Osteoblast (primary cell): ENCODE results near the gene MIA2. TPM values are rescaled to one million over a fixed set of nuclear protein-coding genes. Genes with fewer than 3 reads are reported as not detected.
"Not testable (repeated sequence)": the region's sequence is repeated elsewhere in the genome, so short reads cannot be mapped to it uniquely, and the experiment has no call there.

ENCODE experiments used
- DNase-seq: peaks from one replicate; pipeline ENCODE4 v3.0.0; 2011; ENCODE audit warnings: low spot score, mixed read lengths; ENCODE audit not compliant: insufficient read length; ENCODE audit errors: missing footprints
- H2AFZ ChIP-seq: 2 replicates; pipeline ENCODE4 v1.6.0; 2011; ENCODE audit warnings: mild to moderate bottlenecking, low read length
- H3K27ac ChIP-seq: 2 replicates; pipeline ENCODE4 v1.5.1; 2011; ENCODE audit warnings: mild to moderate bottlenecking, low read depth, low read length, moderate library complexity
- H3K27me3 ChIP-seq: 2 replicates; pipeline ENCODE4 v1.6.0; 2012; ENCODE audit warnings: mild to moderate bottlenecking, control low read depth, inconsistent platforms, low read length, moderate library complexity; ENCODE audit not compliant: insufficient read depth
- H3K36me3 ChIP-seq: 2 replicates; pipeline ENCODE4 v1.5.1; 2011; ENCODE audit warnings: mild to moderate bottlenecking, low read length, control low read depth, moderate library complexity; ENCODE audit not compliant: insufficient read depth
- H3K4me1 ChIP-seq: 2 replicates; pipeline ENCODE4 v1.5.1; 2011; ENCODE audit warnings: mild to moderate bottlenecking, low read length, control low read depth, moderate library complexity; ENCODE audit not compliant: insufficient read depth
- H3K4me2 ChIP-seq: 2 replicates; pipeline ENCODE4 v1.6.0; 2011; ENCODE audit warnings: mild to moderate bottlenecking, low read length; ENCODE audit not compliant: insufficient read depth
- H3K4me3 ChIP-seq: fragments of 200-600 bp; sonication (generic); 3 replicates; pipeline ENCODE4 v1.5.1; 2012; ENCODE audit warnings: mild to moderate bottlenecking, low read length, inconsistent platforms; ENCODE audit not compliant: insufficient read depth
- H3K79me2 ChIP-seq: 2 replicates; pipeline ENCODE4 v1.6.0; 2012; ENCODE audit warnings: mild to moderate bottlenecking, low read length, control low read depth, inconsistent platforms; ENCODE audit not compliant: insufficient read depth
- H3K9me3 ChIP-seq: 2 replicates; pipeline ENCODE4 v1.5.1; 2011; ENCODE audit warnings: low read depth, low read length, control low read depth
- H4K20me1 ChIP-seq: 2 replicates; pipeline ENCODE4 v1.6.0; 2012; ENCODE audit warnings: mild to moderate bottlenecking, low read length, control low read depth; ENCODE audit not compliant: insufficient read depth
- total RNA-seq: library from RNA; depleted of rRNA; stranded (reverse); fragments of >200 nt; gene quantifications from 2 replicates; pipeline ENCODE4 v1.2.3, GENCODE V29; 2012
- TF ChIP-seq, protein P1 (sequence below): IDR thresholded peaks from 2 replicates; pipeline ENCODE4 v1.5.1; 2011; ENCODE audit warnings: mild to moderate bottlenecking, low read depth, low read length, moderate library complexity; ENCODE audit errors: extremely low read depth

Gene MIA2
- total RNA-seq, 1 donor: 25.0 TPM

GRCh38 chr14:39251547-39251946 is 17.8 kb downstream of the MIA2 start:
- Histone ChIP-seq H3K27ac (no peak overlapping the region), H3K4me2 (no peak overlapping the region)
- TF ChIP-seq, protein P1, sequence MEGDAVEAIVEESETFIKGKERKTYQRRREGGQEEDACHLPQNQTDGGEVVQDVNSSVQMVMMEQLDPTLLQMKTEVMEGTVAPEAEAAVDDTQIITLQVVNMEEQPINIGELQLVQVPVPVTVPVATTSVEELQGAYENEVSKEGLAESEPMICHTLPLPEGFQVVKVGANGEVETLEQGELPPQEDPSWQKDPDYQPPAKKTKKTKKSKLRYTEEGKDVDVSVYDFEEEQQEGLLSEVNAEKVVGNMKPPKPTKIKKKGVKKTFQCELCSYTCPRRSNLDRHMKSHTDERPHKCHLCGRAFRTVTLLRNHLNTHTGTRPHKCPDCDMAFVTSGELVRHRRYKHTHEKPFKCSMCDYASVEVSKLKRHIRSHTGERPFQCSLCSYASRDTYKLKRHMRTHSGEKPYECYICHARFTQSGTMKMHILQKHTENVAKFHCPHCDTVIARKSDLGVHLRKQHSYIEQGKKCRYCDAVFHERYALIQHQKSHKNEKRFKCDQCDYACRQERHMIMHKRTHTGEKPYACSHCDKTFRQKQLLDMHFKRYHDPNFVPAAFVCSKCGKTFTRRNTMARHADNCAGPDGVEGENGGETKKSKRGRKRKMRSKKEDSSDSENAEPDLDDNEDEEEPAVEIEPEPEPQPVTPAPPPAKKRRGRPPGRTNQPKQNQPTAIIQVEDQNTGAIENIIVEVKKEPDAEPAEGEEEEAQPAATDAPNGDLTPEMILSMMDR: no peak

GRCh38 chr14:39257388-39257787 is 23.7 kb downstream of the MIA2 start:
- not testable (repeated sequence) for H3K4me1 ChIP-seq, H2AFZ ChIP-seq, H3K36me3 ChIP-seq, H3K4me3 ChIP-seq, H4K20me1 ChIP-seq, H3K4me2 ChIP-seq, H3K27me3 ChIP-seq, H3K27ac ChIP-seq, DNase-seq, H3K79me2 ChIP-seq, H3K9me3 ChIP-seq

More at GRCh38 chr14:39251547-39251946, 17.8 kb downstream of the MIA2 start:
- H2AFZ ChIP-seq: no peak overlapping the region
- no peaks in the 10 kb centered on the region for H3K9me3 ChIP-seq
- H3K79me2 ChIP-seq: no peaks in the 10 kb centered on the region
- peaks cover 9% of the 10 kb centered on the region for H3K4me1 ChIP-seq
- H4K20me1 ChIP-seq: no peaks in the 10 kb centered on the region
- no peaks in the 10 kb centered on the region for H3K36me3 ChIP-seq
- H3K27me3 ChIP-seq: no peaks in the 10 kb centered on the region
- DNase-seq: no peak
- no peak overlapping the region for H3K4me3 ChIP-seq

DNA sequence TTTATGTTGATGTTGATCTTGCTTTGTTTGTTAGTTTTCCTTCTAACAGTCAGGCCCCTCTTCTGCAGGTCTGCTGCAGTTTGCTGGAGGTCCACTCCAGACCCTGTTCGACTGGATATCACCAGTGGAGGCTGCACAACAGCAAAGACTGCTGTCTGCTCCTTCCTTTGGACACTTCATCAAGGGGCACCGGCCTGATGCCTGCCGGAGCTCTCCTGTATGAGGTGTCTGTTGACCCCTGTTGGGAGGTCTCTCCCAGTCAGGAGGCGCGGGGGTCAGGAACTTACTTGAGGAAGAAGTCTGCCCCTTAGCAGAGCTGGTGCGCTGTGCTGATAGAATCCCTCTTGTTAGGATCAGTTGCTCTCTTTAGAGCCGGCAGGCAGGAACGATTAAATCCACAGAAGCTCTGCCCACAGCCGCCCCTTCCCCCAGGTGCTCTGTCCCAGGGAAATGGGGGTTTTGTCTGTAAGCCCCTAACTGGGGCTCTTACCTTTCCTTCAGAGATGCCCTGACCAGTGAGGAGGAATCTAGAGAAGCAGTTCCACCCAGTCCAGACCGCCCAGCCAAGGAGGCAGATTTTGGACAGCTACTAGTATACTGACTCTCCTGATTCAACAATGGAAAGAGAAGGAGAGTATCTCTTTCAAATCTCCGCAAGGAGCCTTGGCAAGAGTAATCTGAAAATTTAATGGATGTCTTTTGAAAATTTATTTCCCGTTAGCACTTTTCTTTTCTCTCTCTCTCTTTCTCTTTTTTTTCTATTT is 25.2 kb downstream of the MIA2 start:
- no peak for DNase-seq
- Histone ChIP-seq H3K4me2 (no peak overlapping the region), H3K27me3 (no peaks in the 10 kb centered on the region), H3K79me2 (no peaks in the 10 kb centered on the region), H3K4me3 (no peak overlapping the region), H3K9me3 (no peaks in the 10 kb centered on the region), H2AFZ (no peak overlapping the region), H3K4me1 (no peaks in the 10 kb centered on the region), H3K36me3 (no peaks in the 10 kb centered on the region), H3K27ac (no peak overlapping the region), H4K20me1 (no peaks in the 10 kb centered on the region)
- TF ChIP-seq, protein P1: no peak

DNA sequence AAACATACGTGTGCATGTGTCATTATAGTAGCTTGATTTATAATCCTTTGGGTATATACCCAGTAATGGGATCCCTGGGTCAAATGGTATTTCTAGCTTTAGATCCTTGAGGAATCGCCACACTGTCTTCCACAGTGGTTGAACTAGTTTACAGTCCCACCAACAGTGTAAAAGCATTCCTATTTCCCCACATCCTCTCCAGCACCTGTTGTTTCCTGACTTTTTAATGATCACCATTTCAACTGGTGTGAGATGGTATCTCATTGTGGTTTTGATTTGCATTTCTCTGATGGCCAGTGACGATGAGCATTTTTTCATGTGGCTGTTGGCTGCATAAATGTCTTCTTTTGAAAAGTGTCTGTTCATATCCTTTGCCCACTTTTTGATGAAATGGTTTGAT is 26.4 kb downstream of the MIA2 start:
- H3K79me2 ChIP-seq, DNase-seq, H2AFZ ChIP-seq, H3K9me3 ChIP-seq, H3K36me3 ChIP-seq, H3K4me2 ChIP-seq, H3K4me1 ChIP-seq, H3K27me3 ChIP-seq, H4K20me1 ChIP-seq, H3K27ac ChIP-seq, H3K4me3 ChIP-seq: not testable (repeated sequence)

GRCh38 chr14:39262214-39262613 is 28.5 kb downstream of the MIA2 start:
- H3K4me1 ChIP-seq, H3K27ac ChIP-seq, H3K36me3 ChIP-seq, DNase-seq, H3K27me3 ChIP-seq, H3K4me3 ChIP-seq, H3K4me2 ChIP-seq, H3K79me2 ChIP-seq, H4K20me1 ChIP-seq, H3K9me3 ChIP-seq, H2AFZ ChIP-seq: not testable (repeated sequence)
